A549 (cell line): ENCODE measurements around the gene LRRC45. TPM values are rescaled to one million over a fixed set of nuclear protein-coding genes. Genes with fewer than 3 reads are reported as not detected.

Experiments used
- E2F6 ChIP-seq: IDR thresholded peaks from 2 replicates; pipeline ENCODE4 v1.6.1; 2012; ENCODE audit warnings: low read depth, borderline replicate concordance
- EHF ChIP-seq: fragments of 250-450 bp; sonication (Bioruptor Pico); IDR thresholded peaks from 2 replicates; pipeline ENCODE4 v1.5.0; 2020; ENCODE audit warnings: mild to moderate bottlenecking
- EHMT2 ChIP-seq: fragments of 200-600 bp; sonication (generic); IDR thresholded peaks from 2 replicates; pipeline ENCODE4 v1.6.1; 2016; ENCODE audit warnings: antibody characterized with exemption, low read depth, mild to moderate bottlenecking, moderate library complexity
- ELK1 ChIP-seq: fragments of 150-350 bp; IDR thresholded peaks from 2 replicates; pipeline ENCODE4 v1.6.1; 2014; ENCODE audit warnings: low read depth, mild to moderate bottlenecking, low read length
- EP300 ChIP-seq, 2 experiments: fragments of >200 bp; sonication (Bioruptor Twin); formaldehyde crosslinking; IDR thresholded peaks; 2 replicates in 1 of 2; 3 replicates in 1 of 2; pipeline ENCODE4 v1.6.1; 2016 to 2017
- ESRRA ChIP-seq: fragments of 150-350 bp; IDR thresholded peaks from 2 replicates; pipeline ENCODE4 v1.6.1; 2014; ENCODE audit warnings: mild to moderate bottlenecking, low read length, borderline replicate concordance
- FOSL2 ChIP-seq, 2 experiments: fragments of 450-650 bp in 1 of 2; fragments of >200 bp in 1 of 2; sonication (Bioruptor Twin) in 1 of 2; formaldehyde crosslinking; IDR thresholded peaks; 2 replicates each; pipeline versions ENCODE4 v1.5.0 to v1.6.1; 2016 to 2020; ENCODE audit warnings: mild to moderate bottlenecking in 1 of 2, moderate library complexity in 1 of 2
- FOXS1 ChIP-seq: fragments of 250-450 bp; sonication (Bioruptor Pico); IDR thresholded peaks from 2 replicates; pipeline ENCODE4 v1.5.0; 2020; ENCODE audit warnings: mild to moderate bottlenecking, moderate library complexity
- GATA3 ChIP-seq: IDR thresholded peaks from 2 replicates; pipeline ENCODE4 v1.6.1; 2012; ENCODE audit warnings: borderline replicate concordance
- HOXB13 ChIP-seq: fragments of 250-450 bp; sonication (Bioruptor Pico); IDR thresholded peaks from 2 replicates; pipeline ENCODE4 v1.5.0; 2020; ENCODE audit warnings: low read depth, mild to moderate bottlenecking, moderate library complexity
- JUN ChIP-seq, 2 experiments: fragments of >200 bp; sonication (Bioruptor Twin); formaldehyde crosslinking; IDR thresholded peaks; 2 replicates in 1 of 2; 3 replicates in 1 of 2; pipeline ENCODE4 v1.6.1; 2016 to 2017
- KDM1A ChIP-seq: fragments of 200-600 bp; sonication (generic); IDR thresholded peaks from 2 replicates; pipeline ENCODE4 v1.6.1; 2016; ENCODE audit warnings: low read depth, mild to moderate bottlenecking
- MAFK ChIP-seq: fragments of 450-650 bp; IDR thresholded peaks from 2 replicates; pipeline ENCODE4 v1.6.1; 2014; ENCODE audit not compliant: partially characterized antibody
- MYC ChIP-seq: IDR thresholded peaks from 2 replicates; pipeline ENCODE4 v1.6.1; 2012; ENCODE audit warnings: mild to moderate bottlenecking, inconsistent platforms, low read length, improper control_type of control experiment, borderline replicate concordance
- NR3C1 ChIP-seq: fragments of >200 bp; sonication (Bioruptor Twin); formaldehyde crosslinking; IDR thresholded peaks from 3 replicates; pipeline ENCODE4 v1.6.1; 2017
- PHF8 ChIP-seq: fragments of 200-600 bp; sonication (generic); IDR thresholded peaks from 2 replicates; pipeline ENCODE4 v1.6.1; 2016; ENCODE audit warnings: low read depth, mild to moderate bottlenecking, antibody characterized with exemption, moderate library complexity, borderline replicate concordance
- POLR2AphosphoS2 ChIP-seq: conservative IDR thresholded peaks from 2 replicates; pipeline ENCODE4 v1.6.1; 2012; ENCODE audit warnings: low read length, improper control_type of control experiment, inconsistent platforms
- RAD21 ChIP-seq, 2 experiments: fragments of >200 bp in 1 of 2; sonication (Bioruptor Twin) in 1 of 2; formaldehyde crosslinking in 1 of 2; IDR thresholded peaks in 1 of 2; conservative IDR thresholded peaks in 1 of 2; 2 replicates in 1 of 2; 3 replicates in 1 of 2; pipeline ENCODE4 v1.6.1; 2012 to 2018; ENCODE audit warnings: inconsistent platforms in 1 of 2
- RARB ChIP-seq: fragments of 250-450 bp; sonication (Bioruptor Pico); IDR thresholded peaks from 2 replicates; pipeline ENCODE4 v1.8.0; 2021; ENCODE audit warnings: mild to moderate bottlenecking, moderate library complexity
- RFX5 ChIP-seq: fragments of 450-650 bp; IDR thresholded peaks from 2 replicates; pipeline ENCODE4 v1.7.1; 2014; ENCODE audit warnings: antibody characterized with exemption, mild to moderate bottlenecking, moderate library complexity
- RNF2 ChIP-seq: fragments of 200-600 bp; sonication (generic); IDR thresholded peaks from 2 replicates; pipeline ENCODE4 v1.6.1; 2016; ENCODE audit warnings: low read depth, mild to moderate bottlenecking, antibody characterized with exemption, moderate library complexity, borderline replicate concordance
- SREBF2 ChIP-seq: fragments of 450-650 bp; IDR thresholded peaks from 2 replicates; pipeline ENCODE4 v1.6.1; 2014; ENCODE audit warnings: mild to moderate bottlenecking, moderate library complexity
- TFCP2L1 ChIP-seq: fragments of 250-450 bp; sonication (Bioruptor Pico); IDR thresholded peaks from 2 replicates; pipeline ENCODE4 v1.5.0; 2021; ENCODE audit warnings: mild to moderate bottlenecking
- TP53 ChIP-seq: fragments of 250-450 bp; sonication (Bioruptor Pico); IDR thresholded peaks from 2 replicates; pipeline ENCODE4 v1.5.0; 2021; ENCODE audit warnings: mild to moderate bottlenecking, moderate library complexity
- ZFP36 ChIP-seq: fragments of 450-650 bp; IDR thresholded peaks from 2 replicates; pipeline ENCODE4 v1.6.1; 2014; ENCODE audit warnings: borderline replicate concordance; ENCODE audit not compliant: partially characterized antibody
- ZNF302 ChIP-seq: fragments of 250-450 bp; sonication (Bioruptor Pico); IDR thresholded peaks from 2 replicates; pipeline ENCODE4 v1.9.0; 2021; ENCODE audit warnings: inconsistent platforms, mild to moderate bottlenecking, moderate library complexity
- ZSCAN20 ChIP-seq: fragments of 250-450 bp; sonication (Bioruptor Pico); IDR thresholded peaks from 2 replicates; pipeline ENCODE4 v1.8.0; 2022; ENCODE audit warnings: mild to moderate bottlenecking, moderate library complexity
- polyA plus RNA-seq, 4 experiments: library from polyadenylated mRNA; depleted of rRNA in 3 of 4; stranded (reverse); fragments of >200 nt; fragmentation: RNase III in 1 of 4; extraction: RNeasy Plus Mini Kit Qiagen cat#74134 plus additional on column Dnase treatment in 1 of 4; gene quantifications; 2 replicates in 3 of 4; 3 replicates in 1 of 4; pipeline ENCODE4 v1.2.3, GENCODE V29; 2011 to 2017
- TF ChIP-seq, protein P1 (sequence below): fragments of 250-450 bp; sonication (Bioruptor Pico); IDR thresholded peaks from 2 replicates; pipeline ENCODE4 v1.5.0; 2020; ENCODE audit warnings: low read depth, mild to moderate bottlenecking, moderate library complexity
- TF ChIP-seq, protein P2 (sequence below): fragments of 200-600 bp; sonication (generic); IDR thresholded peaks from 2 replicates; pipeline ENCODE4 v1.6.1; 2016; ENCODE audit warnings: antibody characterized with exemption, mild to moderate bottlenecking, moderate library complexity
- TF ChIP-seq, protein P3 (sequence below): fragments of 450-650 bp; IDR thresholded peaks from 2 replicates; pipeline ENCODE4 v1.6.1; 2014; ENCODE audit warnings: antibody characterized with exemption
- TF ChIP-seq, protein P4 (sequence below): IDR thresholded peaks from 2 replicates; pipeline ENCODE4 v1.6.1; 2012

The LRRC45 gene
- polyA plus RNA-seq, 2 of the 4 experiments (the other 2 are of a cell fraction) = 6.4 to 24.5 TPM

- TF ChIP-seq, protein P1, sequence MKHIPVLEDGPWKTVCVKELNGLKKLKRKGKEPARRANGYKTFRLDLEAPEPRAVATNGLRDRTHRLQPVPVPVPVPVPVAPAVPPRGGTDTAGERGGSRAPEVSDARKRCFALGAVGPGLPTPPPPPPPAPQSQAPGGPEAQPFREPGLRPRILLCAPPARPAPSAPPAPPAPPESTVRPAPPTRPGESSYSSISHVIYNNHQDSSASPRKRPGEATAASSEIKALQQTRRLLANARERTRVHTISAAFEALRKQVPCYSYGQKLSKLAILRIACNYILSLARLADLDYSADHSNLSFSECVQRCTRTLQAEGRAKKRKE = no peak
- TF ChIP-seq ZSCAN20 (CRISPR knock-in tag) = no peak
- no peak for TF ChIP-seq NR3C1
- TF ChIP-seq RNF2 = no peak
- peak; percentile 38; the same call in 1 of the 2 replicates for TF ChIP-seq GATA3
- no peak for TF ChIP-seq ZNF302 (CRISPR knock-in tag)
- TF ChIP-seq E2F6 = peak; percentile 66; the same call in 1 of the 2 replicates
- peak; percentile 73; the same call in 1 of the 2 replicates for TF ChIP-seq MYC
- TF ChIP-seq EHF (CRISPR knock-in tag) = no peak
- no peak for TF ChIP-seq FOSL2 (IDR thresholded peaks at IDR 0.05)
- TF ChIP-seq FOSL2 (CRISPR knock-in tag; IDR thresholded peaks at IDR 0.05) = no peak
- no peak for TF ChIP-seq POLR2AphosphoS2
- peak in 1 of 2 experiments; percentile 47; a peak in 2 of 5 replicates for TF ChIP-seq RAD21 (conservative IDR thresholded peaks at IDR 0.05 in 1 of 2, IDR thresholded peaks at IDR 0.05 in 1 of 2)
- no peak; the same call in 1 of the 2 replicates for TF ChIP-seq FOXS1
- TF ChIP-seq, protein P2, sequence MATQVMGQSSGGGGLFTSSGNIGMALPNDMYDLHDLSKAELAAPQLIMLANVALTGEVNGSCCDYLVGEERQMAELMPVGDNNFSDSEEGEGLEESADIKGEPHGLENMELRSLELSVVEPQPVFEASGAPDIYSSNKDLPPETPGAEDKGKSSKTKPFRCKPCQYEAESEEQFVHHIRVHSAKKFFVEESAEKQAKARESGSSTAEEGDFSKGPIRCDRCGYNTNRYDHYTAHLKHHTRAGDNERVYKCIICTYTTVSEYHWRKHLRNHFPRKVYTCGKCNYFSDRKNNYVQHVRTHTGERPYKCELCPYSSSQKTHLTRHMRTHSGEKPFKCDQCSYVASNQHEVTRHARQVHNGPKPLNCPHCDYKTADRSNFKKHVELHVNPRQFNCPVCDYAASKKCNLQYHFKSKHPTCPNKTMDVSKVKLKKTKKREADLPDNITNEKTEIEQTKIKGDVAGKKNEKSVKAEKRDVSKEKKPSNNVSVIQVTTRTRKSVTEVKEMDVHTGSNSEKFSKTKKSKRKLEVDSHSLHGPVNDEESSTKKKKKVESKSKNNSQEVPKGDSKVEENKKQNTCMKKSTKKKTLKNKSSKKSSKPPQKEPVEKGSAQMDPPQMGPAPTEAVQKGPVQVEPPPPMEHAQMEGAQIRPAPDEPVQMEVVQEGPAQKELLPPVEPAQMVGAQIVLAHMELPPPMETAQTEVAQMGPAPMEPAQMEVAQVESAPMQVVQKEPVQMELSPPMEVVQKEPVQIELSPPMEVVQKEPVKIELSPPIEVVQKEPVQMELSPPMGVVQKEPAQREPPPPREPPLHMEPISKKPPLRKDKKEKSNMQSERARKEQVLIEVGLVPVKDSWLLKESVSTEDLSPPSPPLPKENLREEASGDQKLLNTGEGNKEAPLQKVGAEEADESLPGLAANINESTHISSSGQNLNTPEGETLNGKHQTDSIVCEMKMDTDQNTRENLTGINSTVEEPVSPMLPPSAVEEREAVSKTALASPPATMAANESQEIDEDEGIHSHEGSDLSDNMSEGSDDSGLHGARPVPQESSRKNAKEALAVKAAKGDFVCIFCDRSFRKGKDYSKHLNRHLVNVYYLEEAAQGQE = no peak
- no peak for TF ChIP-seq TP53 (CRISPR knock-in tag)
- TF ChIP-seq ESRRA = no peak
- TF ChIP-seq ELK1 = no peak
- no peak for TF ChIP-seq RFX5
- TF ChIP-seq ZFP36 = no peak
- TF ChIP-seq PHF8 = 0 out of 2 replicates have a peak, but pooled peaks have one; percentile 38
- no peak for TF ChIP-seq EHMT2
- TF ChIP-seq EP300 (IDR thresholded peaks at IDR 0.05) = peak in 1 of 2 experiments; percentile 18; a peak in 1 of 5 replicates
- no peak for TF ChIP-seq RARB (CRISPR knock-in tag)
- peak; percentile 56 to 89; a peak in 4 of 5 replicates for TF ChIP-seq JUN (IDR thresholded peaks at IDR 0.05)
- TF ChIP-seq SREBF2 = no peak
- no peak for TF ChIP-seq MAFK
- TF ChIP-seq TFCP2L1 = no peak
- no peak for TF ChIP-seq KDM1A
- TF ChIP-seq, protein P3, sequence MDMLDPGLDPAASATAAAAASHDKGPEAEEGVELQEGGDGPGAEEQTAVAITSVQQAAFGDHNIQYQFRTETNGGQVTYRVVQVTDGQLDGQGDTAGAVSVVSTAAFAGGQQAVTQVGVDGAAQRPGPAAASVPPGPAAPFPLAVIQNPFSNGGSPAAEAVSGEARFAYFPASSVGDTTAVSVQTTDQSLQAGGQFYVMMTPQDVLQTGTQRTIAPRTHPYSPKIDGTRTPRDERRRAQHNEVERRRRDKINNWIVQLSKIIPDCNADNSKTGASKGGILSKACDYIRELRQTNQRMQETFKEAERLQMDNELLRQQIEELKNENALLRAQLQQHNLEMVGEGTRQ = no peak
- TF ChIP-seq HOXB13 = no peak
- TF ChIP-seq, protein P4, sequence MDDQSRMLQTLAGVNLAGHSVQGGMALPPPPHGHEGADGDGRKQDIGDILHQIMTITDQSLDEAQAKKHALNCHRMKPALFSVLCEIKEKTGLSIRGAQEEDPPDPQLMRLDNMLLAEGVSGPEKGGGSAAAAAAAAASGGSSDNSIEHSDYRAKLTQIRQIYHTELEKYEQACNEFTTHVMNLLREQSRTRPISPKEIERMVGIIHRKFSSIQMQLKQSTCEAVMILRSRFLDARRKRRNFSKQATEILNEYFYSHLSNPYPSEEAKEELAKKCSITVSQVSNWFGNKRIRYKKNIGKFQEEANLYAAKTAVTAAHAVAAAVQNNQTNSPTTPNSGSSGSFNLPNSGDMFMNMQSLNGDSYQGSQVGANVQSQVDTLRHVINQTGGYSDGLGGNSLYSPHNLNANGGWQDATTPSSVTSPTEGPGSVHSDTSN = 0 out of 2 replicates have a peak, but pooled peaks have one; percentile 42
Observed at GRCh38 chr17:82037092-82037888, 14.2 kb downstream of the LRRC45 start, which contains the start of gene DCXR (continued).
